Measurements from ENCODE around the gene HNRNPC. TPM values are rescaled to one million over a fixed set of nuclear protein-coding genes. Genes with fewer than 3 reads are reported as not detected.
"Not testable (repeated sequence)": the region's sequence is repeated elsewhere in the genome, so short reads cannot be mapped to it uniquely, and the experiment has no call there.

HNRNPC gene
- total RNA-seq, 1 donor from 2014 or later = 260 TPM

DNA sequence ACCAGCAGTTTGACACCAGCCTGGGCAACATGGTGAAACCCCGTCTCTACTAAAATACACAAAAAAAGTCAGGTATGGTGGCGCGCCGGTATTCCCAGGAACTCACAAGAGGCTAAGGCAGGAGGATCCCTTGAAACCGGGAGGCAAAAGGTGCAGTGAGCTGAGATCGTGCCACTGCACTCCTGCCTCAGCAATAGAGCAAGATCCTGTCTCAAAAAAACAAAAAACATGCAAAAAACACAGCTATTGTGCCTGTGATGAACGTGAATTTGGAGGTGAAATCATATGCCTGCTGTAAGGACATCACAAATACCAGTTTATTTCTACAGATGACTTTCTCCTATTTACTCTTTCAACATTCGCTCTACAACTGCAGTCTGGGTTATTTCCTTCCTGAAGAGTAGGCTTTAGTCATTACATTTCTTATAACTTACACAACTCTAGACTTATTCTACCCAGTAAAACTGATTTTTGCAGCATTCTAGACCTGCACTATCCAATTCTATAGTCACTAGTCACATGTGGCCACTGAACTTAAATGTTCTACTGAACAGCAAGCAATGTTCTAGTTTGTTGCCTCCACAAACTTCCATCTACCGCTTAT, 48.3 kb downstream of the HNRNPC start:
- intact Hi-C loops (cut with DNase I) = no loop called here

DNA sequence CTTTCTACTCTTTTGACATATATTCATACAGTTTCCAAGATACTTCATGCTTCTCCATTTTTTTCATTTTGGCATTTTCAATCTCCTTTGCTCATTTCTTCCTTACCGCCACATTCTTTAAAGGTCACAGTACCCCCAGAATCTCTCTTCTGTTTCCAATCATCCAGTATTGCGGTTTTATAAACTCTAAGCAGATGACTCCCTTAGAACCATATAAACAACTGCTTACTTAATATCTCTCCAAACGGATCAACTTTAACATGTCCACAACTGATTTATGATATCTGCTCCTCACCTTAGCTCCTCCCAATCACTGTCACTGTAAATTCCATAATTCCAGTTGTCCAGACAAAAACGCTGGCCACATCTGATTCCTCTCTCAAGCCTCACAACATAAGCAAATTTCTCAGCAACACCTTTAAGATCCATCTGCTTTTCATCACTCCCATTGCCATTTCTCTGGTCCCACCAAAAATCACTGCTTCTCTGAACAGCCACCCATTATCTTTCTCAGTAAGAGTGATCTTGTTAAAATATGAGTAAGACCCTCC, 49.6 kb downstream of the HNRNPC start:
- DNase-seq (ENCODE audit: low spot score) = no peak
- intact Hi-C loops (cut with DNase I) = no loop called here

More for the DNA sequence above, 48.3 kb downstream of the HNRNPC start:
- no peak for DNase-seq (ENCODE audit: low spot score)

DNA sequence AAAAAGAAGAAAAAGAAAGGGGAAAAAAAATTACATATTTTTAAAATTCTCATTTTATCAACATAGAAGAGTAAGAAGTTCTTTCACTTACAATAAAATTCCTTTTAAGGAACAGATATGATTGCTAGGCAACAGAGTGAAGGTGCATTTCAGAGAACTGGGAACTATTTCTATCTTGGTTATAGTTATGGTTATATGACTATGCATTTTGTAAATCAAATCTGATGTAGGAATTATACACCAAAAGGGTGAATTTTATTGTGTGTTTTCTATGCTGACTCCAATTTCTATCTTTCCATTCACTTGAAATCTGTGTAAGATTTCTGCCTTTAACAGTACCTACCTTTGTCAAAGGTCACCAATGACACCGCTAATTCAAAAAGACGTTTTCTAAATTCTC, 50.1 kb downstream of the HNRNPC start:
- no peak for DNase-seq (ENCODE audit: low spot score)
- intact Hi-C loops (cut with DNase I) = no loop called here

DNA sequence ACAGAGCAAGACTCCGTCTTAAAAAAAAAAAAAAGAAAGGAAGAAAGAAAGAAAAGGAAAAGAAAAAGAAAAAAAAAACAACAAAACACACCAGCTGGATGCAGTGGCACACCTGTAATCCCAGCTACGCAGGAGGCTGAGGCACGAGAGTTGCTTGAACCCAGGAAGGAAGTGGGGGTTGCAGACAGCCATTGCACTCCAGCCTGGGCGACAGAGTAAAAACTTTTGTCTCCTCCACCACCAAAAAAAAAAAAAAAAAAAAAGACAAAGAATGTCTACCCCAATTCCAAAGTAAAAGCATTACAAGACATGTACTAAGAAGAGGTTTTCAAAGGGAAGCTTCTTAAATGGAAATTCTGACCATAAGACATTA, 53.4 kb downstream of the HNRNPC start:
- DNase-seq (ENCODE audit: low spot score) = no peak
- intact Hi-C loops (cut with DNase I) = no loop called here

DNA sequence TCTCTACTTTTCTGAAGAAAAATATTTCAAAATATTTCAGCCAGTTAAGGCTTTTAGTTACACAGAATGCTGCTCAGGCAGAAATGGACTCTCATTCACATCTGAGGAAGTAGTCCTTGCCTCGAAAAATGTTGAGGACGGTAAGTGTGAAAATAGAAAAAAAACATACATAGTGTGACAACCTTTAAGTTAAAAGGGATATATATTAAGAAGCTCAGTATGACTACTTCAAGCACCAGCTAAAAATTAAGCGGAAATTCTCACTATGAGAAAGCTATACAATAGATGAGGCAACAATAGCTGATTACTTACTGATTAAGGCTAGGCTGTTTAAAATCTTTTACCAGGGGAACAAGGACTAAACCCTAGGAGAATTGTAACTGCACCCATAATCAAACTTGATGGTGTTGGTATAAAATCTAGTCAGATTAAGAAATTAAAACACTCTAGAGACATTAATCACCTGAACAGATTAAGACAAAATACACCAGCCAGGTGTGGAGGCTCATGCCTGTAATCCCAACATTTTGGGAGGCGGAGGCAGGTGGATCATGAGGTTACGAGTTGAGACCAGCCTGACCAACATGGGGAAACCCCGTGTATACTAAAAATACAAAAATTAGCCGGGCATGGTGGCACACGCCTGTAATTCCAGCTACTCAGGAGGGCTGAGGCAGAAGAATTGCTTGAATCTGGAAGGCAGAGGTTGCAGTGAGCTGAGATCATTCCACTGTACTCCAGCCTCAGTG, 53.9 kb downstream of the HNRNPC start:
- DNase-seq (ENCODE audit: low spot score) = no peak
- intact Hi-C loops (cut with DNase I) = no loop called here

DNA sequence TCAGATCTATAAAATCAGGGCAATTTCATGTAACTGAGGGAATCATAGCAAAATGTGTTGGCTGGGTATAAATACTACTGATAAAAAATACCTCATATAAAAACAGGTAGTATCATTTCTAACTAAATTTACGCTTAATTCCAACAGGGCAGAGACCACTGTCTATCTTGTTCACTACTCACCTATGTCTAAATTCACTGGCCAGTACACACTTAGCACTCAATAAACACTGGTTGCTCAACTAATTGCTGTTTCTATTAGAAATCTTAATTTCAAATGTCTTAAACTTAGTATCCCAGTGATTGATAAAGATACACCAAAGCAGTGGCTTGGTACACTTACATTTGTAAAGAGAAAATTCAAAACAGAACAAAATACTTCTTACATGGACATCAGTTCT, 55.6 kb downstream of the HNRNPC start:
- DNase-seq (ENCODE audit: low spot score) = no peak
- intact Hi-C loops (cut with DNase I) = no loop called here

DNA sequence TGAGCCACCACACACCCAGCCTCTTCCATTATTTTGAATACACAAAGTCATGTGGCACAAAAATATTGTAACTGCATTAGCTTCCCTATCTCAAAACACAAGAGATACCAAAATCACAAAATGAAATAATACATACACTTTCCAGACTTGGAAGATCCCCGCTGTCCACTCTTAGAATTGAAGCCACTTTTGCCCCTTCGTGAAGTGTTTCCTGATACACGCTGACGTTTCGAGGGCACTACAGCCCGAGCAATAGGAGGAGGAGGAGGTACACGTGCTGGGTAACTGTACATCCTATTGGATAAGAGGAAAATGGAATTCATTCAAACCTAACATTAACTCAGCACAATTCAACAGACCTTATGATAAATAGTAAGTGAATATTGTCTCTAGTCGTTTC, 56.4 kb downstream of the HNRNPC start:
- DNase-seq (ENCODE audit: low spot score); intact Hi-C loops (cut with DNase I): not testable (repeated sequence)

DNA sequence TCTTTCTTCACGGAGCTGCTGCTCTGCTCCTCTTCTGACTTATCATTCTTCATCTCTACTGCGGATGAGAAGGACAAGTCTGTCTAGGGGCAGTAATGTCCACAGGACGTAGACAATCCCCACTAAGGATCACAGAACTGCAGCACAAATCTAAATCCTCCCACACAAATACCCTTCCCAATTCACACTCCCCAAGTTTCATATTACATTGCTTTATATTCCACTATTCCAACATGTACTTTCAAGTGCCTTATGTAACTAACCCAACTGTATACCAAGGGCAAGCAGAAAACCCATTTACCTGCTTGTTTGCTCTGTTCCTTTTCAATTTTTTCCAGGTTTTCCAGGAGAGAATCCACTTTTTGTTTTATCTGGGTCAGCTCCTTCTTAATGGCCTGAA, 57.7 kb downstream of the HNRNPC start:
- no peak for DNase-seq (ENCODE audit: low spot score)
- intact Hi-C loops (cut with DNase I) = no loop called here

DNA sequence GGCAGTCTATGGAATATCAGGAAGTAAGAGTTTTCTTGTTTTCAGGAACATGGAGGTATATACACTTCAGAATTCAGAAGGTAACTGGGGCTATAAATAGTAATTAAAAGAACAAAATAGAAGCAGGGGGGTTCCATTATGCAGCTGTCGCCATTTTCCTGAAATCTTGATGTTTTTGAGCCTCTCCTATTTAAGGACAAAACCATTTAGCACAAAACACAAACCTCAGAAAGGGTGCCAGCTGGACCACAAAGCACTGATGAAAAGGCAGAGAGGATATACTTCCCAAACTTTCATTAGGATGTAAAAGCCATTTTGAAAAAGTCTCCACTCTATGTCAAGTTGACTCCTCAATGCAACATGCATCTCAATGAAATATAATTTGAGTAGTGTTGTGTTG, 59.2 kb downstream of the HNRNPC start:
- DNase-seq (ENCODE audit: low spot score) = no peak
- intact Hi-C loops (cut with DNase I) = no loop called here

DNA sequence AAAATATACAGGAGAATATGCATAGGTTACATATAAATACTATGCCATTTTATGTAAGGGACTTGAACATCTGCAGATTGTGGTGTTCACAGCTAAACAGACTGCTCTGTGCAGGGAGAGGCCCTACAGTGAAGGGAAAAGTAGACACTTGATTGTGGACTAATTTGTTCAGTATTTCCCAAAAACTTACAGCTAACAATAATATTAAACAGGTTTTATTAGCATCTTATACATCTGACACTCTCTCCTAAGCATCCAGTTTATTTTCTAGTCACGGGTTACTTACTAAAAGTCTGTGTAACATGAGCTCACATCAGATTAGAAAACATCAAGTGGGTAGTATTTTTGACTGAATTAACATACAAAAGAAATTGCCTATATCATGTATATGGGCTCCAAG, 60.1 kb downstream of the HNRNPC start:
- intact Hi-C loops (cut with DNase I) = no loop called here
- DNase-seq (ENCODE audit: low spot score) = no peak

DNA sequence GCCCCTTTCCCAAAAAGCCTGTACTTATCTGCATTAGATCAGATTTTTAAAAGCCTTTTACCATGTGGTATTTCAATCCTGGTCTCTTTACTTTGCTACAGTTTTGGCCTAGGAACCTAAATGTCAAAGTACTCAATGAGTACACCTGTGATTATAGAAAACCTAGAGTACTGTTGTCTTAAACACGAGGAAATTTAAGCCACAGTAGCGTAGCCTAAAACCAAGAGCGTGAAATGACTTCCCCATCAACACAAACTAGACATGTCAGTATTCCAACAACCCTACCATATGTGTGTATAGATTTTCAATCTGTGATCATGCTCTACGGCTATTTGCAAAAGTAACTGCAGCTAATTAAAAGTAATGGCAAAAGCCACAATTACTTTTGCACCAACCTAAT, 60.7 kb downstream of the HNRNPC start:
- intact Hi-C loops (cut with DNase I) = no loop called here
- no peak for DNase-seq (ENCODE audit: low spot score)

DNA sequence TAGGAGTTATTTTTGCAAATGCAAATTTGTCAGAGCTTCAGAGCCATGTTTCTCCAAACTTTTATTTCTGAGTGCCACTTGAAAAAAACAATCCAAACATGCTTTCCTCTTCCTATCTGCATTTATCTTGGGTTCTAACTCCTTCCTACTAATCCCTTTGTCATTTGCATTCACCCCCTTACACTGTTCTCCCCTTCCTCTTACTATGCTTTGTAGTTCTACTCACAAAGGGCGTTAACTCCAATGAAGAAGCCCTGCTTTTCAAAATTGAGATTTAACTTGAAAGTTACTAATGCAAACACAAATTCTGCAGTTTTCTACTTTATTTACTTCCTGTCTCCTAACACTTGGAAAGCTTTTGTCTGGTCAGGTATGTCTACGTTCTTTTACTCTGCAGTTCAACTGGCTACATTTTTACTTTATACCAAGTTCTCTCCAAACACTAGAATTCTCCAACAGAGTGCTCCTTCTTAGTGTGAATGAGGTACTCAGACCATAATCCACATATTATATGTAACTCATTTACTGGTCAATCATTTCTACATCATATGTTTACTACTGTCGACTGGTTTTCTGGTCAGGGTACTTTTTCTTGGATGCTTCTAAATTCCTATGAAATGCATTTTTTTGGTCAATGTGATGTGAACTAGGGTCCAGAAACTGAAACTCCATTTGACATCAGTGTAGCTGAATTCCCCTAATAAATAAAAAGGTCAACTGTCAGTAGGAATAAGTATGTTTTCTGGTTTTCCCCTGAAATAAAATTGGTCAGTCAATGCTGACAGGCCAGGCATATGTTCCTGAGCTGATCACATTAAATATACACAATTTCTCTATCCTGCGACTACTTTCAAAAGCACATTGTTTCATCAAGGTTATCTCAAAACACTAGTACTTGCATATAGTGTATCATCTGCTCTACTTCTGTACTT, 62.2 kb downstream of the HNRNPC start:
- DNase-seq (ENCODE audit: low spot score) = no peak
- intact Hi-C loops (cut with DNase I) = no loop called here

DNA sequence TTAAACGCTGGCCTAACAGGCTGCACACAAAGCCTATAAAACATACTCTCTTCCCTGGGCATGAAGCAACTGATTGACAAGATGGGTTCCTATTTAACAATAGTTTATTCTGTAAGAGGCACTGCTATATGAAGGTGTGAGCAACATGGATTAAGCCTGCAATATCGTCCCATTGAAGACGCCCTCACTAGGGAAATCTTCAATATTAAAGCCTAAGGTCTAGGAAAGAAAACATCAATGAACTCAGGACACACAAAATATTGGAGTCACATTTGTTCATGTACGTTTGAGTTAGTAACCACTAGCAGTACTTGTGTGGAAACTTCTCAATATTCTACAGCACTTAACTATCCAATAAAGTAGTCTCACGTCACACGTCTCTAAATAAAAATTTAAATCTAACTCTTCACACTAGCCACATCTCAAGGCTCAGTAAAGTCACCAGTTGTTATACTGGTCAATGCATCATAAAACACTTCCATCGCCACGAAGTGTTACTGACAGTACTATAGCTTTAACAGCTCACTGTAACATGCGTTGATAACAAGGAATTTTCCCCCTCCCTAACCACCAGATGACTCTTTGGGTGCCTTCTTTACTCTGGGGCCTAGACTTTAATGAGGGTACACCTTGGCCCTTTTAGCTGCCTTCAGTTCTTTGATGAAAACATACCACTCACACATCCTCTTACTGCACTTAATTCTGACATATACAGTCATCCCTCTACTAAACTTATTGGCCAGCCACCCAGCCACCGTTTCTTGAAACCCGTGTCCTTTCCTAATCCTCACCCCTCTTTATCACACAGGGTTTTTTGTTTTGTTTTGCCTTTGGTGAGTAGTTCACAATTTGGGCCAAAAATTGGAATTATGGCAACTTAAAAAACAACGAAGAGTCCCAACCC, 63.3 kb downstream of the HNRNPC start:
- intact Hi-C loops (cut with DNase I) = no loop called here
- DNase-seq (ENCODE audit: low spot score) = no peak

DNA sequence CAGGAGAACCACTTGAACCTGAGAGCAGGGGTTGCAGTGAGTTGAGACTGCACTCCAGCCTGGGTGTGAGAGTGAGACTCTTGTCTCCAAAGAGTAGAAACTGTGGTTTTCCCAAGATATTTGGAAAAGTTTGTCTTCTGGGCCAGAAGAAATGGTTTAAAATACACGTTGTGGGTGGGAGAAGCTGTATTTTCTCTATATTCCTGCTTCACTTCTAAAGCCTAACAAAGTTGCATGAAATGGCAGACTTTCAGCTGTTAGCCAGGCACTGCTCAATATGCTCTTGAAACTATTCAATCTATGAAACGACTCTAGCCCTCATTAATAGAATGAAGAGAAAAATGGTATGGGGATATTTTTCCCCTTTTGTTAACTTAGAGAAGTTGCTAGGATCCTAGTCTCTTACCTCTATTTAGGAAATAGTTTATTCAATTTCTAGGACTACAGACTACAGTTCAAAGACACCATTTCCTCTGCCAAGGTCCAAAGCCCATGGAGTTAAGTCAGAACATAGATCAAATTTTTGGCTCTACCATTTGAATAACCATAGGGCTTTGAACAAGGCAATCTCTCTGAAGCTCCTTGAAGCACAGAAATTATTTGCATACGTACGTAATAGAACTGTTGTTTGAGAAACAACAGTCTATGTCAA, 64.1 kb downstream of the HNRNPC start:
- no peak for DNase-seq (ENCODE audit: low spot score)
- intact Hi-C loops (cut with DNase I) = no loop called here

DNA sequence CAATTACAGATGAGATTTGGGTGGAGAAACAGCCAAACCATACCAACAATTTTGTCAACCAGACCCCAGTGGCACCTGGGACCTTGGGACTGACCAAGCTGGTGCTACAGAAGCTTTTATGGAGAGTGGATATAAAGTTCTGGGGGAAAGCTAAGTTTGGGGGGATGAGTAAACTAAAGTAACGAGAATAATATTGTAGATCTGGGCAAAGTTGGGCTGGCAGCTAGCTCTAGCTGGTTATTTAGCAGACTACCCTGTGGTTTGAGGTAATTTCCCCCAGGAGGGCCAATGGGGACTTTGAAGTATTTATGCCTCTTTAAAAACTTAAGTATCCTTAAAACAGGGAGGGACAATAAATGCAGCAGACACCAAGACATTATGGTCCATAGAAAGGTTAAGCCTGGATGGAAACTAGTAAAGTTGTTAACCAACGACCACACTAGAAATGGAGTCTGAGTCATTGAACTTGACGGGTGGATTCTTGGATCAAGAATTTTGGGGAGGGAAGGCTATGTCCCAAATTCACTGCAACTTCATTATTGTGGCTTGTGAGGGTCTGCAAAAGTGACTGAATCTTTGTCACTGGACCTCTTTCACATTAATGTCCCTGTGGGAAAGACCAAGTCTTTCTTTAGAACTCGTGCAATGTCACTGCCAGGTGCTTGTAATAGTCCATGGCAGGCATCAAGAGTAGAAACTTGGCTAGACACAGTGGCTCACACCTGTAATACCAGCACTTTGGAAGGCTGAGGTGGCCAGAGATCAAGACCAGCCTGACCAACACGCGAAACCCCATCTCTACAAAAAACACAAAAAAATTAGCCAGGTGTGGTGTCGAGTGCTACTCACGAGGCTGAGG, 64.8 kb downstream of the HNRNPC start:
- intact Hi-C loops (cut with DNase I) = no loop called here
- no peak for DNase-seq (ENCODE audit: low spot score)

DNA sequence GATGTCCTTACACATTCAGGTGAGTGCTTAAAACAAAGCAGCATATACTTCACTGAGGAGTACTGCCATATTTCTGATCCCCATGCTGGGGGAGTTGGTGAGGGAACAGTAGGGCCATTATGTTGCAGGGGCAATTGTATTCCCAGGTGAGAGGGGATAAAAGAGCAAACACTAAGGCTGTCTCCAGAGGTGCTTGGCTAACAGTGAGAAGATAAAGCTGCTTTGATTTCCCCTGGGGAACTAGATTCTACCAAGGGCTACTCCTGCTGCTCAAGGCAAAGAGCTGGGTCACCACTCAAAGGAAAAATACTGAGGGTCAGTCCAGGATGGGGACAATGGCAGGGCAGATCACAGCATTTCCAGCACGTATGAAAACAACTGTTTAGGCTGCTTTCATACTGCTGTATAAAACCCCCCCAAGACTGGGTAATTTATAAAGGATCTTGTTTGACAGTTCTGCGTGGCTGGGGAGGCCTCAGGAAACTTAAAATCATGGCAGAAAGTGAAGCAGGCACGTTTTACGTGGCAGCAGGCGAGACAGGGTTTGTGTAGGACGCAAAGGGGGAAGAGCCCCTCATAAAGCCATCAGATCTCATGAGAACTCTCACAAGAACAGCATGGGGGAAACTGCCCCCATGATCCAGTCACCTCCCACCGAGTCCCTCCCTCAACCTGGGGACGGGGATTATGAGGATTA, 65.6 kb downstream of the HNRNPC start:
- no peak for DNase-seq (ENCODE audit: low spot score)
- intact Hi-C loops (cut with DNase I) = no loop called here
